GM18508 (cell line): ENCODE results near the gene SH2D4B.

Experiments
- ATAC-seq: cut with Tn5 transposase; IDR thresholded peaks from one replicate; pipeline ENCODE4 v1.9.1; 2021; ENCODE audit warnings: moderate number of reproducible peaks; ENCODE audit not compliant: insufficient read depth, unreplicated experiment

SH2D4B gene

DNA sequence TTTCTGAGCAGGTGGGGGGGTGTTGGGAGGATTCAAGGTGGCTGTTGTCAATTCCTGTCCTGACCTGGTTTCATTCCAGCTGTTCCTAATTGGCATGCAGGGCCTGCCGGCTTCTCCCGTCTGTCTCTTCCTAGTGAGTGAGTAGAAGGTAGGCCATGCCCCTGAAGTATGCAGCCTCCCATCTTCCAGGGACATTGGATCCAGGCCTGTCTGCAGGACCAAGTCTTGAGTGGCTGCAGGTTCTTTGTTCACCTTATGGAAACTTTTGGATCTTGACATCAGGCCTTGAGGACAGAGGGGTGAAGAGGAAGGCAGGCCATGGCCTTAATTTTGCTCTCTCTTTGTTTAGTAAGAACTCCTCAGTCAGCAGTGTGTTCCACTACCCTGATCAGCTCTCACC lies 131.8 kb downstream of the SH2D4B start:
- ATAC-seq, result no peak

DNA sequence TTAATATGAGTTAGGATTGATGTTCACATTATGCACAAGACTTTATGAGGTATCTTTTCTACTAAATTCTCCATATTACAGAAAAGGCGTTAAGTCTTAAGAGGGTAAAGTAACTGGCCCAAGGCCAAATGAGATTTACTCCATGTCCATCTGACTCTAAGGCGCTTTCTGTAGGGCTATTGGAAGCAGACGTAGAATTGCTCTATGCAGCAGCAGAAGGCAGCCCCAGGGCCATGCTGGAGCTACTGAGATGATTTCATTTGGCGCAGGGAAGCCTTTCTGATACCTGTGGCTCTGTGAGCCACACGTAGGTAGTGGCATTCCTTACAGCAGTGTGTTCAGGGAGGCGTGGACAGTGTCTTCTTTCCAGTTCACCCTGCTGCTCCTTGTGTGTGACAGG lies 133.1 kb downstream of the SH2D4B start:
- ATAC-seq, result no peak

DNA sequence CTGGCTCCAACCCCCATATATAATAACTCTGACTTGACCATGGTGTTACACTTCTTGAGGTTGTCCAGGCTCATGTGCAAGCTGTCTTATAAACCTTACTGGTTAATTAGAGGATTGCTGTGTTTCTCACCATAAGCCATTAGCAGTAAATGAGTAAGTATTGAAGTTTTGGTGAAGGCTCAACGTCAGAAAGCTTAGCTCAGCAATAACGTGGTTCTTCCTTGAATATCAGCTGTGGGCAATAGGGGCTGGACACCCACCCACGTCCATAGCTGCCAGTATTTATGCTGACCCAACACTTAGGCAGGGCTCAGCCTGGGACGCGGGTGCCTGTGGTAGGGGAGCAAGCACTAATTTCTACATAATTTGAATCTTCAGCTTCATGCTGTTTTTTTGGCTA lies 134.1 kb downstream of the SH2D4B start:
- no peak for ATAC-seq

DNA sequence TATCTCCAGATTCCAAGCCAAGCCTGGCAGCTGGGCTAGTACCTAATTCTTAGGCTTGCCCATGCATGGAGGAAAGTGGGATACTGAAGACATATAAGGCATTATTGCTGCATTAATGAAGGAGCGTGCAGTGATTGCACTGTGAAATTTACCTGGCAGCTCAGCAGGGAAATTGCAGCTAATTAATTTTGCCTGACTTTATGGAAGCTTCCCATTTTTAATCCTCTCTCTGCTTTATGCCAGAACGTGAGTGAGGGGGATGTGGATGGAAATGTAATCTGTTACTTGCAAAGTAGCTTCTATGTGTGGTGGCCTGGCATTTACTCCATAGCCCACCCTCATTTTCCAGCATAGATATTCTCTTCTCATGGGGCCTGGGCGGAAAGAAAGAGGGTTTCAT lies 134.9 kb downstream of the SH2D4B start:
- ATAC-seq, result no peak

DNA sequence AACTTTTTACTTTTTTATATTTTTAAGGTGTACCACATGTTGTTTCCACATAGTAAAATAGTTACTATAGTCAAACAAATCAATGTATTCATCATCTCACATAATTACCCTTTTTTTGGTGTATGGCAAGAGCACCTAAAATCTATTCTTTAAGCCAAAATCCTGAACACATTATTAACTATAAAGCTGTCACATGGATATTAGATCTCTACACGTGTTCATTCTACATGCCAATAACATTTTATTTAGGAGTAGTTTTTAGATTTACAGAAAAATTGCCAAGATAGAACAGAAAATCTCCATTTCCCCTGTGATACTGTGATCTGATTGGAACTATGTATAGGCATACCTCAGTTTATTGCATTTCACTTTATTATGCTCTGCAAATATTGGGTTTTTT lies 137.1 kb downstream of the SH2D4B start:
- ATAC-seq, result no peak

DNA sequence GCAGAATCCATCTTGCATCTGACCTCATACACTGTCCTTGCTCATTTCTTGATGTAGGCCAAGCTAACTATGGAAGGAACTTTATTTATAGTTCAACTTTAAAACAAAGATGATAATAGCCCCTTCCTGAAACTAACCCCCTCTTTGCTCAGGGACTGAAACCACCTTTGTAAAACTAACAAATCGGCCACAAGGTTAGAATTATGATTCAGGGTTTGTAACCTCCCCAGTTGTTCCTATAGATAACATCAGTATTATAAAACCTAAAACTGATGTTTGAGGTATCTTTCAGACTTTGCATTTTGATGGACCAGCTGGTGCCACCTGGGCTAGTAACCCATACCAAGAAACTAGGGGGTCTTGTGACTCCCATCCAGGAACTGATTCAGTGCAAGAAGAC lies 143.4 kb downstream of the SH2D4B start:
- no peak for ATAC-seq

DNA sequence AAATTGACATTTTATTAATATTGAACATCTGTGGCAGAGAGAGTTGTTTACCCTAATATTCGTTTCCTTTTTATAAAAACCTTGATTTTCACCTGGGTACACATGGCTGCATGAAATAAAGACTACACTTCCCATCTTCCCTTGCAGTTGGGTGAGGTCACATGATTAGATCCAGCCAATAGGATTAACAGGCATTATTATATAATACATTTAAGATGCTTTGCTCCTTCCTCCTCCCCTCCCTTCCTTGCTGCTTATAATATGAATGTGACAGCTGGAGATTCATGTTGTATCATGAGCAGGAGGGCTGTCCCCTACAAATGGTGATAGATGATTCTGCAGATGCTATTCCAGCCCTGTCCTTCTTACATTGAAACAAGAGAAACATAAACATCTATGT lies 146.6 kb downstream of the SH2D4B start:
- no peak for ATAC-seq

DNA sequence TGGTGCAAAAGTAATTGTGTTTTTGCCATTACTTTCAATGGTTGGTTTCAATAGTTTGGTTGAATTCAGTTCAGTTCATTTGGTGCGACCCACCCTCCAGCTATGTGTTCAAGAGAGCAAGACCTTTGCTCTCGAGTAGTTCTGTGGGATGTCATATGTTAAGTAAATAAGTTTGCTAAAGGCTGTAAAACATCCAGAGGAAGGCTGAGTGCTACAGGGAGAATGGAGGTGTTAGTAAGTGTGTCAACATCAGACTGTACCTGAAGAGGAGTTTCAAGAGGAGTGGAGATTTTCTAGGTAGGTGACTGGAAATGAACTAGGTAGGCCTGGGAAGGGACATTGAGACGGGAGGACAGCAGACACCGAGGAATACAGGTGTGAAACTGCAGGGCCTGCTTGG lies 147.7 kb downstream of the SH2D4B start:
- ATAC-seq, result no peak

DNA sequence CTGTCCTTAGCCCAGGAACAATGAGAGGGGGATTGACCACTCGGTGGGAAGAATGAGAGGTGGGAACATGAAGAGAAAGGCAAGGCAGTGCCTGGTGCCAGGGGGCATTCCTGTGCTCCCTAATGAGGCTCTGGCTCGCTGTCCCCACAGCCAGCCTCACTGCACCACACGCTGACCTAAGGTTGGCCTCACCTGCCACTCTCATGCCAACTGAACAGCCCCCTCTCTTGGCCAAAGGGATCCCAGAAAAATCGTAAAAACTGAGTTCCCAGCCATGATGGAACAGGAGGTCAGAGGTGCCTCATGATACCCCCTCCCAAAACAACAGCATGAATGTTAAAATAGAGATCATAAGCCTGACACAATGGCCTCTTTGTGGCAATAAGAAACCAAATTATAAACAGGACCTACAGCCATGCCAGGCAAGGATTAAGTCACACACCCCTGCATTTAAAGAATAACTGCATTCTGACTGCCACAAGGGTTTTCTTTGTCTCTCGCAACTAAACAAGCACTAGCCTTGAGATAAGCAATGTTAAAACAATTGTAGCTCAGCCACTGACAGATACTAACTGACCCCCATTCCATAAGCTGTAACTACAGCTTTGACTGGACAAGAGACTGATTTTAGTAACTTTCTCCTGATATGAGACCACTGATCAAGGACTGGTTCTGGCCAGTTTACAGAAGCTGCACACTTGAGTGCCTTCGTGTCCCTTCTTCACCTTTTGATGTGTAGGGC lies 149.2 kb downstream of the SH2D4B start:
- ATAC-seq, result no peak

DNA sequence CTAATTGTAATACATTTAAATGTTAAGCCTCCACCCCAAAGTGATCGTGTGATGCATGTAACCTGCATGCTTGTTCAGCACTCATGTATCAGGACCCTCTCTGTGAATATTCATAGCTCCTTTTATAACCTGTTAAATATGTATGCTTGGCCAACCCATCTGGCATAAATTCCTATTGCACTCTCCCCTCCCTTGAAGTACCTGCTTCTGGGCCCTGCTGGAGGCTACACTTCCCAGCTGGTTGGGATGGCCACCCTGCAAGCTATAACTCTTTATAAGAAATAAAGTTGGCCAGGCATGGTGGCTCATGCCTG lies 149.7 kb downstream of the SH2D4B start:
- no peak for ATAC-seq

DNA sequence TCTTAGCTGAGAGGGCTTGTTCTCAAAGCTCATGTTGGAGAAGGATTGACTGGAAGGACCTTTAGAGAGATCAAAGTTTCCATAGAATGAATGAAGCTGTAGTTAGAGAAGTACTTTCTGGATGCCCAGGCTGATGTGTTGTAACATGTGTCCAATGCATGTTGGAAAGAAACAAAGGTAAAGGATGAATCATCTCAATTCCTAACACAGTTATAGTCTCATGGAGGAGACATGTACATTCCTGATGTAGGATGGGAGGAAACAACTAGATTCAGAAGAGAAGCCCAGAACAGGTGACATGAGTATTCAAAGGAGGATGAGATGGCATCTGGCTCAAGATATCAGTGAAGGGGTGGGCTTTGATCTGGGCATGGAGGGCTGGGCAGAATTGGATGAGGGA lies 152.7 kb downstream of the SH2D4B start:
- ATAC-seq, result no peak

DNA sequence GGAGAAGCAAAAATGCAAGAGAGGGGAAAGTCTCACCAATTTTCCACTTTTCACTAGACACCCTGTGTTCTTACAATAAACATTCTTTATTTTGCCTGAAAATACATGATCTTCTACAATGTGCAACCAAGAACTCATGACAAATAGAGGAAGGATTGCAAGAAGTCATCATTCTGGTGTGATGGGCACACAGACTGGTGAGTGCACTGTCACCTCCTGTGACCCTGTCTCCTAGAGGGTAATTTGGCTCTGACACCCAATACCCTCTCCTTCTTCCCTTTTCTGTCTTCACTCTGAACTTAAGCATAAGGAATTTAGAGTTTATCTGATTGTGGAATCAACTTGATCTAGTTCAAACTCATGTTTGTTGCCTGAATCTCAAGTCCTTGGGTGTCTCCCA lies 153.7 kb downstream of the SH2D4B start:
- no peak for ATAC-seq

DNA sequence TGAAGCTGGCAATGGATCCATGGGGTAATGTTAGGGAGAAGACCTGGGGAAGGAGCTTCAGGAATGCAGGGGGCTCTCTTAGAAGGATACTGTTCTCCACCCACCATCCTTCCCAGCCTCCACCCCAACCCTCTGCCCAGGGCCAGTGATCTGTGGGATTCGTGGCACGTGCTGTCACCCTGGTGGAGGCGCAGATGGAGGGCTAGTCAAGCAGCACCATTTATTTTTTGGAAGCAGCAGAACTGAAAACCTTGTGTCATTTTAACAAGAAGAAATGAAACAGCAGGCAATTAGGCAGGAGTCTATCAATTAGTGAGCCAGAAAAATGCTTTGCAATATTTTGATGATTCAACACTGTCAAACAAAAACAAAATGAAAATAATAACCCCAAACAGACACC lies 155.9 kb downstream of the SH2D4B start:
- no peak for ATAC-seq

DNA sequence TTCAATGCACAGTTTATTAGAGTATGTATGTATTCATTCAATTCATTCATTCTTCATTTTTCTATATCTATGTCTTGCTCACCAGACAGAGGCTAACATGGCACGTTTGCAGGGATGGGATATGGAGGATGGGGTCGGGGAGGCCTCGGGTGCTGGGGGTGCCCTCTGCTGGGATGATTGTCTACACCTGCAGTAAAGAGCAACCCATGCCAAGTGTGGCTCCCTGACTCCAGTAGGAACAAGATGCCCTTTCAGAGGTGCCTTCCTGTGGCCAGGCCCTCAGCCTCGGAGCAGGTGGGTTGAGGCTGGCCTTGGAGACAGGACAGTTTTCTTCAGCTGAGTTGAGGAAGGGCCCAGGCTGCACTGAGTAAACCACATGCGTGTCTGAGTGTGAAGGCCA lies 157.2 kb downstream of the SH2D4B start:
- no peak for ATAC-seq
